Stimulated activated CD4-positive, alpha-beta T cell treated with anti-CD3 and anti-CD28 coated beads, Interleukin-1b, Interleukin-23, amount 100 ng/mL, for 1 hour (primary cell): Measurements from ENCODE around the gene FAM149B1.
A peak's percentile ranks its signal among the peaks of the same experiment; 100 is the strongest.
"Not testable (repeated sequence)": the region's sequence is repeated elsewhere in the genome, so short reads cannot be mapped to it uniquely, and the experiment has no call there.

Experiments used
- DNase-seq, 2 donors: peaks; one replicate each; pipeline ENCODE4 v3.0.0-alpha.2; 2020; ENCODE audit warnings: low read depth in 2 of 2

FAM149B1 gene

DNA sequence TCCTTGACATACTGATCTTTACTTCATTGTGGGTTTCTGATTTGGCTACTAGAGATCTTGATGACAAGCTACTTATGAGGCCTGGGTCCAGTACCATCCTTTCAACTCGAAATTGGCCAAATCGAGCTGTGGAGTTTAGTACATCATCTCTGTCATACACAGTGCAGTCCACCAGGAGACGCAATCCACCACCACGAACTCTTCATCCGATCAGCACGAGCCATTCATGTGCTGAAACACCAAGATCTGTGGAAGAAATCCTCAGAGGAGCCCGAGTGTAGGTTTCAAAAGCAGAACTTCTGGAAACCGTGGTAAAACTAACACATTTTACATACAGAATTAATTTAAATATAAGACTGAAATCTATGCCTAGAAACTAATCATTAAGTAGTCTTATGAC is 65.0 kb downstream of the FAM149B1 start:
- DNase-seq, result no peak

DNA sequence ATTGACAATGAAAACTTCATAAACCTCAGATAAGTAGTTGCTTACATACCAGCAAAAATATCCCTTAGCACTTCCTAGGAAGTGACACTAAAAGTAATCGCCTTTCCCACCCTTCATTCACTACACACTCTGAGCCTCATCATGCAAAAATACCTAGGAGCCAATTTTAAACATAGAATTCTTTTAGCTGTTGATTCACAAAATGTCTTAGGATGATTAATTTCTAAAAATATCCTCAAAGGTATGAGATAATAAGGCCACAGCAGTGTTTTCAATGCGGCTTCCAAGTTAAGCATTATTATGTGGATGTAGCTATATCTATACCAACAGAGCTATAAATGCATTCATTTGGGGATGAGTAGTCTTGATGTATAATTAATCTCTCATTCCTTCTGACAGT is 66.0 kb downstream of the FAM149B1 start:
- DNase-seq, result no peak

GRCh38 chr10:73234695-73235094 is 66.8 kb downstream of the FAM149B1 start:
- no peak for DNase-seq

DNA sequence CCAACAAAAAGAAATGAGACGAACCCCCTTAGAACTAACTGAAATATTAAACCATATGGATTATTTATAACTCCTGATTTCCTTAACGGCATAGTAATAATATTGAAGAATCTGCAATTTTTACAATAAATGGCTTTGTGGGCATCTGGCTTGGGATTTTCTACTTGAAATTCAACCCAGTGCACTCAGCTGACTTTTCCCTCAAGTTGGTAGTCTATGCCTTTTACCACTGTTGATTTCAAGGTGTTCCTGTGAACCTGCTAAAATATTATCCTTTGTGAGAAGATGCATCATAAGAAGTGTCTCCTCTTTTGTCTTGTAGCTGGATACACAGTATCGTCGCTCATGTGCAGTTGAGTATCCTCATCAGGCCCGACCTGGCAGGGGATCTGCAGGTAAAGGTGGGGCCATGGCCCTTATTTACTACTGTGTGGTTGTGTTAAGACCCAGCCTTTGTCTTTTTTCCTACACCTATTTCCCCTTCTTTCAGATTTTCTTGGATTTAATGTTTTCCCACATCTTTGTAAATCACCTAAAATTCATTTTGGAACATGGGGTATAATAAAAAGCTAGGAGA is 71.2 kb downstream of the FAM149B1 start:
- DNase-seq, result no peak

DNA sequence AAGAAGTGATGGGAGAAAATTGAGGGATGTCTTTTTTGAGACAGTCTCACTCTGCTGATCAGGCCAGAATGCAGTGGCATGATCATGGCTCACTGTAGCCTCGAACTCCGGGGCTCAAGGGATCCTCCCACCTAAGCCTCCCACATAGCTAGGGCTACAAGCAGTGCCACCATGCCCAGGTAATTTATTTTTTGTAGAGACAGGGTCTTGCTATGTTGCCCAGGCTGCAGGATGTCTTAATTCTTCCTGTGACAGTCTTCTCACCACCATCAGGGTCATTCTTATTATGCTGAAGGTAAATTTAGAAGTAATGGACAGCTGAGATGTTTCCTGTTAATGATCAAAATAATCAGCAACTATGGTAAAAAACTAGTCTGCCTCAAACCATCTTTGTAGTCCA is 72.0 kb downstream of the FAM149B1 start:
- no peak for DNase-seq

- DNase-seq, result no peak
Measured at GRCh38 chr10:73244866-73245477, 77.1 kb downstream of the FAM149B1 start.

DNA sequence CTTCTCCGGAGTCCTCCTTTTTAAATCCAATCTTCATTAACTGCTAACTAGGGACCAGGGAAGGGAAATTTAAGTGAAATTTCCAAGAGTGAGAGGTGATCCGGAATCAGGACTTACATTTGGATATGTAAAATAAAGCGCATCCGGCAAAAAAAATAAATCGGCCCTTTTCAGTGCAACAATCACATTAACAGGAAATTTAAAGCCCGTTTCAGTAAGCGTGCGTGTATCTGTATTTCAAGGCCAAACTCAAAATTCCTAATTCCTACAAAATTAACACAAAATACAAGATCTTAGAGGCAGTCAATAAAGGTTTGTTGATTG is 78.4 kb downstream of the FAM149B1 start:
- no peak for DNase-seq

- DNase-seq, result peak; percentile 89 to 97
Measured at GRCh38 chr10:73246646-73247508, 79.0 kb downstream of the FAM149B1 start, which contains the start of gene DNAJC9. TSS of gene DNAJC9 (minus strand) at chr10:73247255. CDS start at chr10:73247189, 66 bp downstream.

GRCh38 chr10:73247509-73248258 is 79.8 kb downstream of the FAM149B1 start:
- DNase-seq, result no peak

- no peak for DNase-seq
Measured at GRCh38 chr10:73248259-73248724, 80.4 kb downstream of the FAM149B1 start.

GRCh38 chr10:73251683-73252444 is 83.9 kb downstream of the FAM149B1 start:
- DNase-seq, result no peak

- peak; percentile 70 to 73 for DNase-seq
Measured at GRCh38 chr10:73252445-73253224, 84.7 kb downstream of the FAM149B1 start, which contains the start of gene MRPS16. TSS of gene MRPS16 (minus strand) at chr10:73252644. CDS start at chr10:73252482, 162 bp downstream.

GRCh38 chr10:73253225-73253555 is 85.3 kb downstream of the FAM149B1 start:
- DNase-seq, result no peak

DNA sequence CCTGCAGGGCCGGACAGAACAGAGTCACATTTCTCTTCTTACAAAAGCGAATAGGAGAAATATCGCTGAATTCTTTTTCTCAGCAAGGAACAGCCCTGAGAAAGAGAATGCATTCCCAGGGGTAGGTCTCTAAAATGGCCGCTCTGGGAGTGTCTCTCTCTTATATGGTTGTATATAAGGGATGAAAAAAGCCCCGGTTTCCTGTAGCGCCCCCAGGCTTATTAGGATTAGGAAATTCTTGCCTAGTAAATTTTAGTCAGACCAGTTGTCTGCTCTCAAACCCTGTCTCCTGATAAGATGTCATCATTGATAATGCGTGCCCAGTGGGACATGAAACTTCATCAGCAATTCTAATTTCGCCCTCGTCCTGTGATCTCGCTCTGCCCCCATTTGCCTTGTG is 90.7 kb downstream of the FAM149B1 start:
- not testable (repeated sequence) for DNase-seq

DNA sequence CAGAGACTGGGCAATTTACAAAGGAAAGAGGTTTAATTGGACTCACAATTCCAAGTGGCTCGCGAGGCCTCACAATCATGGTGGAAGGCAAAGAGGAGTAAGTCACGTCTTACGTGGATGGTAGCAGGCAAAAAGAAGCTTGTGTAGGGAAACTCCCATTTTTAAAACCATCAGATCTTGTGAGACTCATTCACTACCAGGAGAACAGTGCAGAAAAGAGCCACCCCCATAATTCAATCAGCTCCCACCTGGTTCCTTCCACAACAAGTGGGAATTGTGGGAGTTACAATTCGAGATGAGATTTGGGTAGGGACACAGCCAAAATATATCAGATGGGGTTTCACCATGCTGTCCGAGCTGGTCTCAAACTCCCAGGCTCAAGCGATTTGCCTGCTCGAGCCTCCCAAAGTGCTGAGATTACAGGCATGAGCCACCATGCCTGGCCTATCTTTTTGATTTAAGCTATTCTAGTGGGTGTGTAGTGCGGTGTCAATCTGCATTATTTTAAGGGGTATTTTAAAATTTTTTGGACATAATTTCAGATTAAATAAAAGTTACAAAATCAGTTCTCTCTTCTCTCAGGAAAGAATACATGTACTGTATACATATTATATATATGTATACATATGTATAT is 93.6 kb downstream of the FAM149B1 start:
- DNase-seq, result no peak

- DNase-seq, result no peak
Measured at GRCh38 chr10:73262105-73262730, 94.3 kb downstream of the FAM149B1 start.

DNA sequence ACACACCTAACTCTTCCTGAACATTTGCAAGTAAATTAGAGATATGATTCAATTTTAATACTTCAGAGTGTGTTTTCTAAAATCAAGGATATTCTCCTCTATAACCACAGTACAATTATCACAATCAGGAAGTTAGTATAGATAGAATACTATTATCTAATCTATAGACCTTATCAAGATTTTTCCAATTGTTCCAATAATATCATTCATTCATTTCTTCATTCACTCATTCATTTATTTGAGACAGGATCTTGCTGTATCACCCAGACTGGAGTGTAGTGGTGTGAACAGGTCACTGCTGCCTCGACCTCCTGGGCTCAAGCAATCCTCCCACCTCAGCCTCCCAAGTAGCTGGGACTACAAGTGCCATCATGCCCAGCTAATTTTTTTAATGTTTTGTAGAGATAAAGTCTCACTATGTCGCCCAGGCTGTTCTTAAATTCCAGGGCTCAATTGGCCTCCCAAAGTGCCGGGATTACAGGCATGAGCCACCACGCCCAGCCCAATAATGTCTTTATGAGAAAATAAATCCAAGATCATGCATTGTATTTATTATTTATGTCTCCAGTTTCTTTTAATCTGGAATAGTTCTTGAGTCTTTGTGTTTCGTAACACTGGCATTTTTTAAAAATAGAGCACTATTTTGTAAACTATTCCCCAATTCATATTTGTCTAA is 95.1 kb downstream of the FAM149B1 start:
- DNase-seq, result no peak

- no peak for DNase-seq
Measured at GRCh38 chr10:73263693-73264347, 95.9 kb downstream of the FAM149B1 start.
